ENCODE data around the gene CELF5. TPM values are rescaled to one million over a fixed set of nuclear protein-coding genes. Genes with fewer than 3 reads are reported as not detected.
"Not testable (repeated sequence)": the region's sequence is repeated elsewhere in the genome, so short reads cannot be mapped to it uniquely, and the experiment has no call there.

CELF5 gene
- total RNA-seq, 1 experiment from 2014 or later = 0.60 TPM

DNA sequence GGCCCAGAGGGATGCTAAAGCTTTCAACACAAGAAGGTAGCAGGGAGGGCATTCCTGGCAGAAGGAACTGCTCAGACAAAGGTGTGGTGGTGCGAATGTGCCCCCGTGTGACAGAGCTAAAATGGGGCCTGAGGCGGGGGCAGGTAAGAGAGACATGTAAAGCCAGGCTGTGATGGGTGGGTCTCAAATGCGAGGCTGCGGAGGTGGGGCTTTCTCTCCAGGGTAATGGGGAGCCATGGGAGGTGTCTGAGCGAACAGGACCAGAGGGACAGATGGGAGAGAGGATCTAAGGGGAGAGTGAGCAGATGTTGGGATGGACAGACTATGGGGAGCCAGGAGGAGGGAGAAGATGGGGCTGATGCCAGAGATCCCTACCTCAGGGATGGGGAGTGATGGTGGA lies 97.2 kb downstream of the CELF5 start:
- no peak for DNase-seq (ENCODE audit: low spot score)

DNA sequence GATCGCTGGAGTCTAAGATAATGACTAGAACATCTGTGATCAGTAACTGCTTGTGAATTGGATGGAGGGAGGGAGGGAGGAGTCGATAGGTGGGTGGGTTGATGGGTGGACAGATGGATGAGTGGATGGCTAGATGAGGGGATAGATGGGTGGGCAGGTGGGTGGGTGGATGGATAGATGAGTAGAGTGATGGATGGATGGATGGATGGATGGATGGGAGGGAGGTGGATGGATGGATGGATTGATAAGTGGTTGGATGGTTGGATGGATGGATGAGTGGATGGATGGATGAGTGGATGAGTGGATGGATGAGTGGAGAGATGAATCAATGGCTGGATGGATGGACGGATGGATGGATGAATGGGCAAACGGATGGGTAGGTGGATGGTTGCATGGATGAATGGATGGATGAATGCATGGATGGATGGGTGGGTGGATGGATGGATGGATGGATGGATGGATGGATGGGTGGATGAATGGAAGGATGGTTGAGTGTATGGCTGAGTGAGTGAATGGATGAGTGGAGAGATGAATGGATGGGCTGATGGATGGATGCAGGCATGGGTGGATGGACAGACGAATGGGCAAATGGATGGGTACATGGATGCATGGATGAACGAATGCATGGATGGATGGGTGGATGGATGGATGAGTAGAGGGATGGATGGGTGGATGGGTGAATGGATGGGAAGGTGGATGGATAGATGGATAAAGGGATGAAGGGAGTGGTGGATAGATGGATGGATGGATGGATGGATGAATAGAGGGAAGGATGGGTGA lies 97.9 kb downstream of the CELF5 start:
- DNase-seq (ENCODE audit: low spot score) = no peak

GRCh38 chr19:3323026-3323425 lies 98.6 kb downstream of the CELF5 start:
- DNase-seq (ENCODE audit: low spot score) = no peak

DNA sequence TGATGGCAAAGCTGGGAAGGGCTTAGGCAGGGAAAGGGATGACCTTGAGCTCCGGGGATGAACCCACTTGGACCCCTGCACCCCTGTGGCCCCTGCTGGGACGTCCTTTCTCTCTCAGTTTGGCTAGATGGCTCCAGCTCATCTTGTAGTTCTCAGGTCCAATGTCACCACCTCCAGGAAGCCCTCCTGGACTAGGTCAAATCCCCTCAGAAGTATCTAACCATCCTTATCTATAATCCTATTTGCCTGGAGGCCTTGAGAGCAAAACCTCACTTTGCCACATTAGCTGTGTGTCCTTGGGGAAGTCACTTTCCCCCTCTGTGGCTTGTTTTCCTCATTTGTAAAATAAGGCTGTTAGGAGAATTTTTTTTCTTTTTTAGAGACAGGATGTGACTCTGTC lies 99.2 kb downstream of the CELF5 start:
- DNase-seq (ENCODE audit: low spot score) = no peak

GRCh38 chr19:3324405-3324856 lies 100.0 kb downstream of the CELF5 start:
- no peak for DNase-seq (ENCODE audit: low spot score)

DNA sequence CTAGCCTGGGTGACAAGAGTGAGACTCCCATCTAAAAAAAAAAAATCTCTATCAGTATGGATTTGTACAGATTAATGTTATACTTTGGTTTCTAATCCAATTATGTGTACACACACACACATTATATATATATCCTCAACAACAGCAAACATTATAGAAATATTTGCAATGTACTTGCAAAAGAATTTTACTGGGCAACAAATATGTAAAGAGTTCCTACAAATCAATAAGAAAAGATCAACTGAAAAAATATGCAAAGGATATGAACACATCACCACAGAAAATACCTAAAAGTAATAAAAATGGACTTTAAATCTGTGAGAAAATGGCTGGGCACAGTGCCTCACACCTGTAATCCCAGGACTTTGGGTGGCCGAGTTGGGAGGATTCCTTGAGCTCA lies 101.0 kb downstream of the CELF5 start:
- no peak for DNase-seq (ENCODE audit: low spot score)

GRCh38 chr19:3328743-3329142 lies 104.3 kb downstream of the CELF5 start:
- no peak for DNase-seq (ENCODE audit: low spot score)

DNA sequence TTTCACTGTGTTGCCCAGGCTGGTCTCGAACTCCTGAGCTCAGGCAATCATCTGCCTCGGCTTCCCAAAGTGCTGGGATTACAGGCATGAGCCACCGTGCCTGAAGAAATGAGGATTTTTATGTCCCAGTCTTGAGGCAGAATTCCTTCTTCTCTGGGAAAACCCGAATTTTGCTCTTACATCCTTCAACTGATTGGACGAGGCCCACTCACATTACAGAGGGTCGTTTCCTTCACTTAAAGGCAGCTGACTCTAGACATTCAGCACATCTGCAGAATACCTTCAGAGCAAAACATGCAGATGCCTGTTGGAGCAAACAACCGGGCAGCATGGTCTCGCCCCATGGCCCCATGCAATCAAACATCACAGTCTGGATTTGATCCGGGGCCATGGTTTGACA lies 105.6 kb downstream of the CELF5 start:
- no peak for DNase-seq (ENCODE audit: low spot score)

- DNase-seq (ENCODE audit: low spot score) = not testable (repeated sequence)
Measured at GRCh38 chr19:3332232-3332631, 107.8 kb downstream of the CELF5 start.

DNA sequence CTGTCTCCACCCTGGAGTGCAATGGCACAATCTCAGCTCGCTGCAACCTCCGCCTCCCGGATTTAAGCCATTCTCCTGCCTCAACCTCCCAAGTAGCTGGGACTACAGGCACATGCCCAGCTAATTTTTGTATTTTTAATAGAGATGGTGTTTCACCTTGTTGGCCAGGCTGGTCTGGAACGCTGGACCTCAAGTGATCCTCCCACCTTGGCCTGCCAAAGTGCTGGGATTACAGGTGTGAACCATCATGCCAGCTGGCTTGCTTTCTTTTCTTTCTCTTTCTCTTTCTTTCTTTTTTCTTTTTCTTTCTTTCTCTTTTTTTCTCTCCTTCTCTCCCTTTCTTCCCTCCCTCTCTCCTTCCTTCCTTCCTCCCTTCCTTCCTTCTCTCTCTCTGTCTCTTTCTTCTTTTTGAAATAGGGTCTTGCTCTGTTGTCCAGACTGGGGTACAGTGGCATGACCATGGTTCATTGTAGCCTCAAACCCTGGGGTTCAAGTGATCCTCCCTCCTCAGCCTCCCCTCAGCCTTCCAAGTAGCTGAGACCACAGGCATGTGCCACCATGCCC lies 108.6 kb downstream of the CELF5 start:
- no peak for DNase-seq (ENCODE audit: low spot score)

GRCh38 chr19:3333662-3334061 lies 109.2 kb downstream of the CELF5 start:
- no peak for DNase-seq (ENCODE audit: low spot score)

DNA sequence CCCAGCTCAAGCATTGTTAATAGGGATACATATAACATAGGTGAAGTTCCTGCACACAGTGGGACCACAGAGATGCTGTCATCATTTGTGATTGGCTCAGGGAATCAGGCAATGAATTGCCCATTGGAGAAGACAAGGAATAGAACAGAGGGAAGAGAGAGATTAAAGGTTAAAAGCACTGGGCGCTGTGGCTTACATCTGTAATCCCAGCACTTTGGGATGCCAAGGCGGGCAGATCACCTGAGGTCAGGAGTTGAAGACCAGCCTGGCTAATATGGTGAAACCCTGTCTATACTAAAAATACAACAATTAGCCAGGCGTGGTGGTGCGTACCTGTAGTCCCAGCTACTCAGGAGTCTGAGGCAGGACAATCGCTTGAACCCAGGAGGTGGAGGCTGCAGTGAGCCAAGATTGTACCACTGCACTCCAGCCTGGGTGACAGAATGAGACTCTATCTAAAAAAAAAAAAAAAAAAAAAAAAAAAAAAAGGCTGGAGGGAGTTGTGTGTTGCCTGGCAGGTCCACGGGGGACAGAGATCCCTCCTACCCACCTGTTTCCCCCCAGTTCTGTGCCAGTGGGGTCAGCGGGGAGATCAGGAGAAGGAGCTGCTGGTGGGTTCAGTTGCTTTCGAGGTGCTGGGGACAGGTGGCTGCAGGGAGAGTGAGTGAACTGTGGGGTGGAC lies 110.4 kb downstream of the CELF5 start:
- DNase-seq (ENCODE audit: low spot score) = not testable (repeated sequence)

- DNase-seq (ENCODE audit: low spot score) = peak; percentile 54
Measured at GRCh38 chr19:3335431-3336350, 111.2 kb downstream of the CELF5 start.

GRCh38 chr19:3336351-3336679 lies 111.9 kb downstream of the CELF5 start:
- no peak for DNase-seq (ENCODE audit: low spot score)

DNA sequence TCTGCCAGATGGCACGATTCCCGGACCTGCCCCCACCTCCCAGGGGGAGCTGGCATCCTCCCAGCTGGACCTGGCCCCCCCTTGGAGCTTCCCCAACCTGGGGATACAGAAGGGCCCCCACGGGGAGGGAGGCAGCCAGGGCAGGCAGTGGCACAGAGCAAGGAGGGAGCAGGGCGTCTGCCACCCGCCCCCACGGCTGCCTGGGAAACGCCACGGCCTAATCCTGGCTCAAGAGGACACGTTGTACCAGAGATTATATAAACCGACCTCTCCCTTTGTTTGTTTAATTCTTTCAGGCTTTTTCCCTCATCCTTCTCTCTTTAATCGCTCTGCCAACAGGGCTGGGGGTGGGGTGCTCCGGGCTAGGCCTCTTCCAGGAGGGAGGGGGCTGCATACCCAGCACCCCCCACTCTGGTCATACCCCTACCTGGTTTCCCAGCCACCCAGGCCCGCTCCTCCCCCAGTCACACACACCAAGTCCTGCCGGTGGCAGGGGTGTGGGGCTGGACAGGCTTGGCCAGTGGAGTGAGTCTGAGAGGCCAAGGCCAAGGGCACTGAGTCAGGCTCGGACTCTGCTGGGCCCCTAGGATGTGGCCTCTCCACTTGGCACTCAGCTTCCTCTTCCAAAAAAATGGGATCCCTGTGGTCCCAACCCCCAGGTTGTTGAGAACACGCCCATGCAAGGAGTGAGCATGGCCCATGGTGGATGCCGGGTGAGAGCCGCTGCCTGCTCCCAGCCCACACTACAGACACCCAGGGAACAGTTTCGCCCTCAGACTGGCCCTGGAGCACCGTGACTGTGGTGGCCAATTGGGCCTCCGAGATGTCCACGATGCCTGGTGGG lies 112.4 kb downstream of the CELF5 start:
- peak; percentile 91 for DNase-seq (ENCODE audit: low spot score)

- no peak for DNase-seq (ENCODE audit: low spot score)
Measured at GRCh38 chr19:3338541-3339181, 114.2 kb downstream of the CELF5 start.

GRCh38 chr19:3340340-3340739 lies 115.9 kb downstream of the CELF5 start:
- DNase-seq (ENCODE audit: low spot score) = no peak

- no peak for DNase-seq (ENCODE audit: low spot score)
Measured at GRCh38 chr19:3342246-3342645, 117.8 kb downstream of the CELF5 start.

DNA sequence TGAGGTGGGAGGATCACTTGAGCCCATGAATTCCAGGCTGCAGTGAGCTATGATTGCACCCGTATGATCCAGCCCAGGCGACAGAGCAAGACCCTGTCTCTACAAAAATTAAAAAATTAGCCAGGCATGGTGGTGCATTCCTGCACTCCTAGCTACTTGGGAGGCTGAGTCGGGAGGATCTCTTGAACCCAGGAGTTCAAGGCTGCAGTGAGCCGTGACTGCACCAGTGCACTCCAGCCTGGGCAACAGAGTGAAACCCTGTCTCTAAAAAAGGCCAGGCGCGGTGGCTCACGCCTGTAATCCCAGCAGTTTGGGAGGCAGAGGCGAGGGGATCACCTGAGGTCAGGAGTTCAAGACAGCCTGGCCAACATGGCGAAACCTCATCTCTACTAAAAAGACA lies 118.5 kb downstream of the CELF5 start:
- not testable (repeated sequence) for DNase-seq (ENCODE audit: low spot score)
